WTC11 (cell line): ENCODE data around the gene NBAS. TPM values are rescaled to one million over a fixed set of nuclear protein-coding genes. Genes with fewer than 3 reads are reported as not detected.

Experiments used
- ATAC-seq: fragments of 200-7000 bp; cut with Tn5 transposase; 2 replicates; pipeline ENCODE4 v1.10.0; 2021; ENCODE audit warnings: mild to moderate bottlenecking, moderate library complexity
- CTCF ChIA-PET: fragments of 300-600 bp; sonication (Branson Sonifier 250); formaldehyde crosslinking; loops from one replicate; lab custom pipeline; 2021; ENCODE audit warnings: antibody characterized with exemption; lab: Charles Lee
- POLR2A ChIA-PET: fragments of 350-600 bp; sonication (Branson Sonifier 250); formaldehyde crosslinking; loops from one replicate; lab custom pipeline; 2021; ENCODE audit warnings: antibody characterized with exemption; lab: Charles Lee
- DNase-seq: peaks from one replicate; pipeline ENCODE4 v3.0.0; 2021; ENCODE audit warnings: low spot score
- H3K27ac Mint-ChIP-seq: 2 replicates; pipeline ENCODE4 v1.8.0; 2021; ENCODE audit warnings: mixed read lengths
- H3K27me3 Mint-ChIP-seq: 2 replicates; pipeline ENCODE4 v1.8.0; 2021; ENCODE audit warnings: low read depth, mild to moderate bottlenecking, moderate library complexity, mixed read lengths
- H3K36me3 Mint-ChIP-seq: 2 replicates; pipeline ENCODE4 v1.8.0; 2021; ENCODE audit warnings: mixed read lengths
- H3K4me1 Mint-ChIP-seq: 2 replicates; pipeline ENCODE4 v1.8.0; 2022; ENCODE audit warnings: mixed read lengths
- H3K4me3 Mint-ChIP-seq: 2 replicates; pipeline ENCODE4 v1.8.0; 2021; ENCODE audit warnings: mild to moderate bottlenecking, moderate library complexity, mixed read lengths
- H3K9me3 Mint-ChIP-seq: 2 replicates; pipeline ENCODE4 v1.8.0; 2021; ENCODE audit warnings: mixed read lengths
- ESRRA ChIP-seq: sonication (generic); formaldehyde crosslinking; IDR thresholded peaks from 2 replicates; pipeline ENCODE4 v1.8.1; 2022; ENCODE audit warnings: mild to moderate bottlenecking, missing genetic modification reagents, borderline replicate concordance
- GABPB1 ChIP-seq: sonication (generic); formaldehyde crosslinking; IDR thresholded peaks from 2 replicates; pipeline ENCODE4 v1.8.1; 2023; ENCODE audit warnings: mild to moderate bottlenecking, missing genetic modification reagents
- GTF2I ChIP-seq: fragments of 250-450 bp; sonication (Bioruptor Pico); conservative IDR thresholded peaks from 2 replicates; pipeline ENCODE4 v1.4.0; 2021; ENCODE audit warnings: mild to moderate bottlenecking
- JUN ChIP-seq: sonication (generic); formaldehyde crosslinking; IDR thresholded peaks from 2 replicates; pipeline ENCODE4 v1.8.0; 2023; ENCODE audit warnings: mild to moderate bottlenecking, missing genetic modification reagents
- NFYB ChIP-seq: sonication (generic); formaldehyde crosslinking; conservative IDR thresholded peaks from 2 replicates; pipeline ENCODE4 v1.8.0; 2022; ENCODE audit warnings: low read depth, missing genetic modification reagents
- NR1H2 ChIP-seq: sonication (generic); formaldehyde crosslinking; IDR thresholded peaks from 2 replicates; pipeline ENCODE4 v1.9.0; 2021; ENCODE audit warnings: mild to moderate bottlenecking, moderate library complexity, missing genetic modification reagents
- NR2C2 ChIP-seq: sonication (generic); formaldehyde crosslinking; IDR thresholded peaks from 2 replicates; pipeline ENCODE4 v1.8.0; 2022; ENCODE audit warnings: mild to moderate bottlenecking, missing genetic modification reagents
- OVOL2 ChIP-seq: fragments of 250-450 bp; sonication (Bioruptor Pico); IDR thresholded peaks from 2 replicates; pipeline ENCODE4 v1.9.0; 2021; ENCODE audit warnings: mild to moderate bottlenecking, borderline replicate concordance
- RELA ChIP-seq: sonication (generic); formaldehyde crosslinking; IDR thresholded peaks from 2 replicates; pipeline ENCODE4 v1.8.1; 2022; ENCODE audit warnings: missing genetic modification reagents, mild to moderate bottlenecking, borderline replicate concordance
- TCF7 ChIP-seq: sonication (generic); formaldehyde crosslinking; IDR thresholded peaks from 2 replicates; pipeline ENCODE4 v1.8.0; 2022; ENCODE audit warnings: mild to moderate bottlenecking, low read depth, missing genetic modification reagents, moderate library complexity
- ZNF121 ChIP-seq: sonication (generic); formaldehyde crosslinking; IDR thresholded peaks from 2 replicates; pipeline ENCODE4 v1.8.0; 2023; ENCODE audit warnings: missing genetic modification reagents
- total RNA-seq: library from RNA; stranded (reverse); gene quantifications from 3 replicates; pipeline ENCODE4 v1.2.3, GENCODE V29; 2021
- TF ChIP-seq, protein P1 (sequence below): sonication (generic); formaldehyde crosslinking; IDR thresholded peaks from 2 replicates; pipeline ENCODE4 v1.8.0; 2022; ENCODE audit warnings: mild to moderate bottlenecking, missing genetic modification reagents
- TF ChIP-seq, protein P2 (sequence below): fragments of 250-450 bp; sonication (Bioruptor Pico); conservative IDR thresholded peaks from 2 replicates; pipeline ENCODE4 v1.9.0; 2021; ENCODE audit warnings: mild to moderate bottlenecking
- TF ChIP-seq, protein P3 (sequence below): fragments of 250-450 bp; sonication (Bioruptor Pico); IDR thresholded peaks from 2 replicates; pipeline ENCODE4 v1.9.0; 2021; ENCODE audit warnings: moderate library complexity, mild to moderate bottlenecking, inconsistent platforms, borderline replicate concordance
- TF ChIP-seq, protein P4 (sequence below): sonication (generic); formaldehyde crosslinking; IDR thresholded peaks from 2 replicates; pipeline ENCODE4 v1.8.0; 2022; ENCODE audit warnings: missing genetic modification reagents
- TF ChIP-seq, protein P5 (sequence below): sonication (generic); formaldehyde crosslinking; conservative IDR thresholded peaks from 2 replicates; pipeline ENCODE4 v1.8.1; 2023; ENCODE audit warnings: mild to moderate bottlenecking, low read depth, missing genetic modification reagents, moderate library complexity

The NBAS gene
- total RNA-seq, 1 experiment from 2014 or later = 32.3 TPM

DNA sequence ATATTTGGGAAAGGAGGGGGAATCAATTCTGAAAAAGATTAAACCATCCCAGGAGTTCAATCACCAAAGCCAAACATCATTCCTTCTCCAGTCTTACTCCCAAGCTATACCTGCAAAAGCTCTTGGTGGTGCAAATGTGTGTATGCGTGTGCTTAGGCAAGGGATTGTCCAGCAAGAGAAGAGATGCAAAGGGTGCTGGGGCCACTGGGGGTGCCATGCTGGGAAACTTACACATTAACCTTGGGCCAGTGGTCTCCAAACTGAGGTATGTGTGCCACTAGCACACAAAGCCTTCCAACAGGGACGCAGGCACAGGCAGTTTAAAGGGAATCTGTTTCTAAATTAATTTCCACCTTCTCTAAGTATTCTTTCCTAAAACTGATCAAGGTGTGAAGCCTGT is 307.9 kb downstream of the NBAS start:
- DNase-seq (no peak), ATAC-seq (no peak)
- Mint-ChIP-seq H3K36me3 (peaks cover 53% of the 10 kb centered on the region), H3K27me3 (0 out of 2 replicates have a peak, but pooled peaks cover under 1% of the 10 kb centered on the region), H3K4me3 (no peak overlapping the region), H3K4me1 (0 out of 2 replicates have a peak, but pooled peaks cover 2% of the 10 kb centered on the region), H3K27ac (no peak overlapping the region), H3K9me3 (peaks cover 68% of the 10 kb centered on the region)
- ChIA-PET CTCF (interaction anchor here (0.5 kb wide), 1 partner anchor 14 kb away, joined by 4 read pairs; no protein-coding TSS in a partner anchor), POLR2A (no interaction called here)
- TF ChIP-seq, protein P1, sequence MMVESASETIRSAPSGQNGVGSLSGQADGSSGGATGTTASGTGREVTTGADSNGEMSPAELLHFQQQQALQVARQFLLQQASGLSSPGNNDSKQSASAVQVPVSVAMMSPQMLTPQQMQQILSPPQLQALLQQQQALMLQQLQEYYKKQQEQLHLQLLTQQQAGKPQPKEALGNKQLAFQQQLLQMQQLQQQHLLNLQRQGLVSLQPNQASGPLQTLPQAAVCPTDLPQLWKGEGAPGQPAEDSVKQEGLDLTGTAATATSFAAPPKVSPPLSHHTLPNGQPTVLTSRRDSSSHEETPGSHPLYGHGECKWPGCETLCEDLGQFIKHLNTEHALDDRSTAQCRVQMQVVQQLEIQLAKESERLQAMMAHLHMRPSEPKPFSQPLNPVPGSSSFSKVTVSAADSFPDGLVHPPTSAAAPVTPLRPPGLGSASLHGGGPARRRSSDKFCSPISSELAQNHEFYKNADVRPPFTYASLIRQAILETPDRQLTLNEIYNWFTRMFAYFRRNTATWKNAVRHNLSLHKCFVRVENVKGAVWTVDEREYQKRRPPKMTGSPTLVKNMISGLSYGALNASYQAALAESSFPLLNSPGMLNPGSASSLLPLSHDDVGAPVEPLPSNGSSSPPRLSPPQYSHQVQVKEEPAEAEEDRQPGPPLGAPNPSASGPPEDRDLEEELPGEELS = no peak
- TF ChIP-seq, protein P2, sequence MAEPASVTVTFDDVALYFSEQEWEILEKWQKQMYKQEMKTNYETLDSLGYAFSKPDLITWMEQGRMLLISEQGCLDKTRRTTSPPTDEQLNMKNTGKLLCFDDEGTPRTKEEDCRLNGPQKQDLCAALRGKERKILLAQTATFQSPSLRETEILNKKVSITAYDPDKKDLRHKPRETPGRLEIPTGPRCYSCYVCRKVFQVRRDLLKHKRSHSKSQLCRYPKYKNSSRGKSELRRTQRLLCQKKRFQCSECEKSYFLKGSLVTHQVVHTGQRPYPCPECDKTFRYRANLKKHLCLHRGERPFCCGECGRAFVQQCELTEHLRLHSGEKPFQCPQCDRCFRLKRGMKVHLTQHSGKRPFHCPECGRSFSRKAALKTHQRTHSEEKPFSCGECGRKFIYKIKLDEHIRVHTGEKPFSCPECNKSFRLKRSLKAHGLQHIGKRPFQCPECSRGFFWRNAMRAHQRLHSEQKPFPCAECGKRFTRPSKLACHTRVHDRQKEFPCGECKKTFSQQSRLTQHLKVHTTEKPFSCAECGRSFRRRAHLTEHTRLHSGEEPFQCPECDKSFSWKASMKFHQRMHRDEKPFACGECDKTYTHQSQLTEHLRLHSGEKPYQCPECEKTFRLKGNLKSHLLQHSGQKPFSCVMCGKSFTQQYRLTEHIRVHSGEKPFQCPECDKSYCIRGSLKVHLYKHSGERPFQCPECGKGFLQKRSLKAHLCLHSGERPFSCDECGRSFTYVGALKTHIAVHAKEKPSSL = no peak
- TF ChIP-seq RELA (no peak), GABPB1 (CRISPR knock-in tag) (no peak), NR1H2 (CRISPR knock-in tag) (no peak), TCF7 (CRISPR knock-in tag) (no peak), ZNF121 (CRISPR knock-in tag) (no peak), ESRRA (CRISPR knock-in tag) (no peak), JUN (CRISPR knock-in tag) (no peak), GTF2I (CRISPR knock-in tag) (no peak), NR2C2 (CRISPR knock-in tag) (no peak), OVOL2 (no peak), NFYB (CRISPR knock-in tag) (no peak)
- TF ChIP-seq, protein P3, sequence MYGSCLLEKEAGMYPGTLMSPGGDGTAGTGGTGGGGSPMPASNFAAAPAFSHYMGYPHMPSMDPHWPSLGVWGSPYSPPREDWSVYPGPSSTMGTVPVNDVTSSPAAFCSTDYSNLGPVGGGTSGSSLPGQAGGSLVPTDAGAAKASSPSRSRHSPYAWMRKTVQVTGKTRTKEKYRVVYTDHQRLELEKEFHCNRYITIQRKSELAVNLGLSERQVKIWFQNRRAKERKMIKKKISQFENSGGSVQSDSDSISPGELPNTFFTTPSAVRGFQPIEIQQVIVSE (CRISPR knock-in tag) = no peak
- TF ChIP-seq, protein P4, sequence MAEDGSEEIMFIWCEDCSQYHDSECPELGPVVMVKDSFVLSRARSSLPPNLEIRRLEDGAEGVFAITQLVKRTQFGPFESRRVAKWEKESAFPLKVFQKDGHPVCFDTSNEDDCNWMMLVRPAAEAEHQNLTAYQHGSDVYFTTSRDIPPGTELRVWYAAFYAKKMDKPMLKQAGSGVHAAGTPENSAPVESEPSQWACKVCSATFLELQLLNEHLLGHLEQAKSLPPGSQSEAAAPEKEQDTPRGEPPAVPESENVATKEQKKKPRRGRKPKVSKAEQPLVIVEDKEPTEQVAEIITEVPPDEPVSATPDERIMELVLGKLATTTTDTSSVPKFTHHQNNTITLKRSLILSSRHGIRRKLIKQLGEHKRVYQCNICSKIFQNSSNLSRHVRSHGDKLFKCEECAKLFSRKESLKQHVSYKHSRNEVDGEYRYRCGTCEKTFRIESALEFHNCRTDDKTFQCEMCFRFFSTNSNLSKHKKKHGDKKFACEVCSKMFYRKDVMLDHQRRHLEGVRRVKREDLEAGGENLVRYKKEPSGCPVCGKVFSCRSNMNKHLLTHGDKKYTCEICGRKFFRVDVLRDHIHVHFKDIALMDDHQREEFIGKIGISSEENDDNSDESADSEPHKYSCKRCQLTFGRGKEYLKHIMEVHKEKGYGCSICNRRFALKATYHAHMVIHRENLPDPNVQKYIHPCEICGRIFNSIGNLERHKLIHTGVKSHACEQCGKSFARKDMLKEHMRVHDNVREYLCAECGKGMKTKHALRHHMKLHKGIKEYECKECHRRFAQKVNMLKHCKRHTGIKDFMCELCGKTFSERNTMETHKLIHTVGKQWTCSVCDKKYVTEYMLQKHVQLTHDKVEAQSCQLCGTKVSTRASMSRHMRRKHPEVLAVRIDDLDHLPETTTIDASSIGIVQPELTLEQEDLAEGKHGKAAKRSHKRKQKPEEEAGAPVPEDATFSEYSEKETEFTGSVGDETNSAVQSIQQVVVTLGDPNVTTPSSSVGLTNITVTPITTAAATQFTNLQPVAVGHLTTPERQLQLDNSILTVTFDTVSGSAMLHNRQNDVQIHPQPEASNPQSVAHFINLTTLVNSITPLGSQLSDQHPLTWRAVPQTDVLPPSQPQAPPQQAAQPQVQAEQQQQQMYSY (CRISPR knock-in tag) = no peak
- TF ChIP-seq, protein P5, sequence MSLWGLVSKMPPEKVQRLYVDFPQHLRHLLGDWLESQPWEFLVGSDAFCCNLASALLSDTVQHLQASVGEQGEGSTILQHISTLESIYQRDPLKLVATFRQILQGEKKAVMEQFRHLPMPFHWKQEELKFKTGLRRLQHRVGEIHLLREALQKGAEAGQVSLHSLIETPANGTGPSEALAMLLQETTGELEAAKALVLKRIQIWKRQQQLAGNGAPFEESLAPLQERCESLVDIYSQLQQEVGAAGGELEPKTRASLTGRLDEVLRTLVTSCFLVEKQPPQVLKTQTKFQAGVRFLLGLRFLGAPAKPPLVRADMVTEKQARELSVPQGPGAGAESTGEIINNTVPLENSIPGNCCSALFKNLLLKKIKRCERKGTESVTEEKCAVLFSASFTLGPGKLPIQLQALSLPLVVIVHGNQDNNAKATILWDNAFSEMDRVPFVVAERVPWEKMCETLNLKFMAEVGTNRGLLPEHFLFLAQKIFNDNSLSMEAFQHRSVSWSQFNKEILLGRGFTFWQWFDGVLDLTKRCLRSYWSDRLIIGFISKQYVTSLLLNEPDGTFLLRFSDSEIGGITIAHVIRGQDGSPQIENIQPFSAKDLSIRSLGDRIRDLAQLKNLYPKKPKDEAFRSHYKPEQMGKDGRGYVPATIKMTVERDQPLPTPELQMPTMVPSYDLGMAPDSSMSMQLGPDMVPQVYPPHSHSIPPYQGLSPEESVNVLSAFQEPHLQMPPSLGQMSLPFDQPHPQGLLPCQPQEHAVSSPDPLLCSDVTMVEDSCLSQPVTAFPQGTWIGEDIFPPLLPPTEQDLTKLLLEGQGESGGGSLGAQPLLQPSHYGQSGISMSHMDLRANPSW (CRISPR knock-in tag) = no peak
